Dermis microvascular lymphatic vessel endothelial cell (primary cell): ENCODE results near the gene STX11. TPM values are rescaled to one million over a fixed set of nuclear protein-coding genes. Genes with fewer than 3 reads are reported as not detected.
A peak's percentile ranks its signal among the peaks of the same experiment; 100 is the strongest.

Source experiments
- DNase-seq, 2 donors: peaks; one replicate each; pipeline versions ENCODE4 v3.0.0 to v3.0.0-alpha.2; 2010; ENCODE audit warnings: low read depth in 2 of 2
- total RNA-seq: library from RNA; depleted of rRNA; stranded (reverse); fragments of >200 nt; gene quantifications from 2 replicates; pipeline ENCODE4 v1.2.1, GENCODE V29; 2014

The STX11 gene
- total RNA-seq, 1 donor from 2014 or later, result 13.0 TPM

DNA sequence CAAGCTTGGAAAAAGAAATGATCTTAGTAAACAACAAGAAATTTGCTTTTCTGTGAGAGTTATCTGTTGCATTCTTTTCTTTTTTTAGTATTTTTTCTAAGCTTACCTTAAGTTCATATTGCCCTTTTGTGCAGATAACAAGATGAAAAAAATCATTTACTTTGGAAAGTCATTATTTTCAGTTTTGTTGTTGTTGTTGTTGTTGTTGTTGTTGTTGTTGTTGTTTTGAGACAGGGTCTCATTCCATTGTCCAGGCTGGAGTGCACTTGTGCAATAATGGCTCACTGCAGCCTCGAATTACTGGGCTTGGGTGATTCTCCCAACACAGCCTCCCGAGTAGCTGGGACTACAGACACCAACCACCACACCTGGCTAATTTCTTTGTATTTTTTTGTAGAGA is 8.8 kb upstream of the STX11 start:
- DNase-seq, result no peak

DNA sequence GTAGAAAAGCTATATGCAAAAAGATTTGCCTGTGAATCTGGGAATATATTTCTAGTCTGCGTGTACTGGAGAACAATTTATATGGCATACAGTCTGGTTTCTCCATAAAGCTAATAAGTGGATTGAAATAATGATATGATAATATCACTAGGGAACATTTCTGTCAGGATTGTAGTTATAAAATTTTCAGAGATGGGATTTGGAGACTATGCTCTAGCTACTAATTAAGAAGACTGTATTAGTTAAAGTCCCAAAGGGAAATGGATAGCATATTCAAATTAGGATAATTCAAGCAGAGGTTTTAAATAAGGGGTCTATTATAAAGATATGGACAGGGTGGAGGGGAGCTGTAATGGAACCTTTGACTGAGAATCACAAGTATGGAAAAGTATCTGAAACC is 7.2 kb upstream of the STX11 start:
- no peak for DNase-seq

DNA sequence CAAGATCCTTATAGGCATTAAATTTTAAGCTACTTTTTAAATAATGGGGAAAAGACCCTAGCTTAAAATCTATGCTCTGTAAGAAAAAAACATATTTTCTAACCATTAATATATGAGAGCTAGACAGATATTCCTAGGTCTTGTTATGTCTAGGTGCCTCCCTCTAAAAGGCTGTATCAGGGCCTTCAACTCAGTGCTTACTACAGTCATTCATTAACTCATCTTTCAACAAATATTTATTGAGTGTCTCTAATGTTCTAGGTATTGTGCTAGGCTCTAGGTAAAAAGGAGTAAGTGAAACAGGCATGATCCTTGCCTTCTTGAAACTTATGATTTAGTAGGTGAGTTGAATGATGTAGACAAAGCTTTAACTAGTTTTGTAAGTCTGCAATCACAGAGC is 6.4 kb upstream of the STX11 start:
- no peak for DNase-seq

DNA sequence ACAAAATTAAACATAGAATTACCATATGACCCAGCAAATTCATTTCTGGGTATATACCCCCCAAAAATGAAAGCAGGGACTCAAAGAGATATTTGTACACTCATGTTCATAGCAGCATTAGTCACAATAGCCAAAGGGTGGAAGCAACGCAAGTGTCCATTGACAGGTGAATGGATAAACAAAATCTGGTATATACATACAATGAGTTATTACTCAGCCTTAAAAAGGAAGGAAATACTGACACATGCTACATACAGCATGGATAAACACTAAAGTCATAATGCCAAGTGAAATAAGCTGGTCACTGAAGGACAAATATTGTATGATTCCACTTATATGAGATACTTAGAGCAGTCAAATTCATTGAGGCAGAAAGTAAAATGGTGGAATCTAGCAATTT is 5.3 kb upstream of the STX11 start:
- DNase-seq, result peak in 1 of 2 donors; percentile 63

DNA sequence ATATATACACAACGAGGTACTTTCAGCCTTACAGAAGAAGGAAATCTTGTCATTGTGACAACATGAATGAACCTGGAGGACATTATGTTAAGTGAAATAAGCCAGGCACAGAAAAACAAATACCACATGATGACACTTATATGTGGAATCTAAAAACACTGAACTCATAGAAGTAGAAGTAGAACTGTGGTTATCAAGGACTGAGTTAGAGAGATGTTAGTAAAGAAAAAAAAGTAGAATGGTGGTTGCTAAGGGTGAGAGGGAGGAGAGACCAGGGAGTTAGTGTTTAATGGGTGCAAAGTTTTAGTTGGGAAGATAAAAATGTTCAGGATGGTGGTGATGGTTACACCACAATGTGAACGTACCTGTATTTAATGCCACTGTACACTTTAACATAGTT is 4.8 kb upstream of the STX11 start:
- no peak for DNase-seq

DNA sequence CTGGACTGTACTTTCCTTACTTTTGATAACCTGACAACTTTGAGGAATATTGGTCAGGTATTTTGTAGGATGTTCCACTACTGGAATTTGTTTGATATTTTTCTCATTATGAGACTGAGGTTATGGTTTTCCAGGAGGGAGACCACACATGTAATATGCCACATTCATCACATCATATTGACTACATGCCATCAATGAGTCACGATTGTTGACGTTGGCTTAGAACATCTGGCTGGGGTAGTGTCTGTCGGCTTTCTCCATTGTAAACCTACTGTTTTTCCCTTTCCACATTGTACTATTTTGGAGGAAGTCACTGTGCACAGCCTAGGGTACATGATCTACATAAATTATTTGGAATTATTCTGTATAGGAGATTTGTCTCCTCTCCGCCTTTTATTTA is 1.4 kb upstream of the STX11 start:
- peak; percentile 61 to 81 for DNase-seq

DNA sequence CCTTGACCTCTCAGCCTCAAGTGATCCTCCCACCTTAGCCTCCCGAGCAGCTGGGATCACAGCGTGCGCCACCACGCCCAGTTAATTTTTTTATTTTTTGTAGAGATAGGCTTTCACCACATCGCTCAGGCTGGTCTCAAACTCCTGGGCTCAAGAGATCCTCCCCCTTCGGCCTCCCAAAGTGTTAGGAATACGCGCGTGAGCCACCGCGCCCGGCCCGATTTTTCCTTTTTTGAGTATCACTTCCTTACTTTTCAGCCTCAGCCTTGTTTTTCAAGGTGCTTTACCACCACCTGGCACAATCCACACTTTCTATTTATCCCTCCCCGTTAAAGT is 791 bp upstream of the STX11 start:
- no peak for DNase-seq

DNA sequence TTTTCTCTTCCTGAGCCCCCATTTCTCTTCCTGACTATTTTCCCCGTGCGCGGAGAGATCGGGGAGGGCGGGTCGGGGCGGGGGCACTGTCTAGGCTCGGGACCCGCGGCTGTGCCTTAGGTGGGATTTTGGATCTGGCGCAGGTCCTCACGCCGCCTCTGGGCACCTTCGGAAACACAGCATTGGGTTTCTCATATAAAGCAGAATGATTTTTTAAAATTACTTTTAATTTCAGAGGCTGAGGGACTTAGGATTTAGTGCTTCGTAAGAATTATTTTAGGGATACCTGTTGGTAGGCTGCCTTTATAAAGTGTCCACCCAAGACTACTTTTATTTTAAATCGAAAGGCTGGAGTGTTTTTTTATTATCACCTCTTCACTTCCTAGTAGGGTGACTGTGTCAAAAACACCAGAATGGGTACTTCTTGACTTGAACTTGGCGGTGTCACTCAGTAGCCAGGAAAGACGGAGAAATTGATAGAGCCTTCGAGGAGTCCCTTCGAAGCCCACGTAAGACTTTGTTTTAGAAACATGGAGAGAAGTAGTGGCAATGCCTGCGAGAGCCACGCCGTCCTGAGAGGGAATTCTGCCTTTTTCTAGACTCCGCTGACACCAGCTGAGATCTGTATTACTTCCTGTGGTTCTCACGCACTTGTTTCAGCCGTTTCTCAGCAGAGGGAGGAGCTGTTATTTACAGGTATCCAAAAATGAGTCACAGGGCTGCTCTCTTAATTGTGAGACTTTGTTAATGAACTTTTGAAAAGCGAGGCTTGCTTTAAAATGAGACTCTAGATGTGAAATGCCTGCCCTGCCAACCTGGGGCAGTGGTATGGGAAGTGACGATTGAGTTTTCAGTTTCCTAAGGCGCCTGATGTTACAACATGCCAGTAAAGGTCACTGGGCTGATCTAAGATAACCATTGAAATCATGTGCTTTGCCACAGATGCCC is 667 bp downstream of the STX11 start:
- DNase-seq, result peak; percentile 54 to 57

DNA sequence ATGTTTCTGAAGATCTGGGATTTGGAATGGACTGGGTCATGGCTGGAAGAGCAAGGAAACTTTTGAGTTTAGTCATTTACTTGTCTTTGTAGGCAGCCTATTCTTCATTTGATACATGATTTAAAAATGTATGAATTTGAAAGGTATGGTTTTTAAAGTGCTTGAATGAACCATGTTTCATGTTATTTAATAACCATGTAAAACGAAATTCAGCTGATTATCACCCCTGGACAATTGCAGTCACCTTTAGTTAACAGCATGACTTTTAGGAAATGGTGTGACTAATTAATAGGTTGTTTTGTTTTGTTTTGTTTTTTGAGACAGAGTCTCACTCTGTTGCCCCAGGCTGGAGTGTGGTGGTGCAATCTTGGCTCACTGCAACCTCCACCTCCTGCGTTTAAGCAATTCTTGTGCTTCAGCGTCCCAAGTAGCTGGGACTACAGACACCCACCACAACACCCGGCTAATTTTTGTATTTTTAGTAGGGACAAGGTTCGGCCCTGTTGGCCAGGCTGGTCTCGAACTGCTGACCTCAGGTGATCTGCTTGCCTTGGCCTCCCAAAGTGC is 2.1 kb downstream of the STX11 start:
- DNase-seq, result no peak

DNA sequence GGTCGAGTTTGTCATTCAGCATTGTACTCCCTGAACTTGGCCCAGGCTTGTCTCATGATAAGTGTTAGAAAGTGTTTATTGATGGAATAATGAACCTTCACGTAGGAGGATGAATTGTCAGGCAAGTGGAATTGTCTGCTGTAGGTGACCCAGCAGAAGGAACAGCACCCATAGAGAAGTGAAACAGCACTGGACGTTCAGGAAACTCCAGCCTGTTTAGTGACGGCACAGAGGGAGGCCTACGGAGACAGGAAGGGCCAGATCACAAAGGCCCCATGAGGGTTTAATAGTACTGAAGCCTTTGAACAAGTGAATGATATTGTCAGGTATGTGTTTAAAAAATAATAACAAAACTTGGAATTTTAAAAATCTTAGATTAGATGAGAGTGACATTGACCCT is 2.9 kb downstream of the STX11 start:
- DNase-seq, result no peak

DNA sequence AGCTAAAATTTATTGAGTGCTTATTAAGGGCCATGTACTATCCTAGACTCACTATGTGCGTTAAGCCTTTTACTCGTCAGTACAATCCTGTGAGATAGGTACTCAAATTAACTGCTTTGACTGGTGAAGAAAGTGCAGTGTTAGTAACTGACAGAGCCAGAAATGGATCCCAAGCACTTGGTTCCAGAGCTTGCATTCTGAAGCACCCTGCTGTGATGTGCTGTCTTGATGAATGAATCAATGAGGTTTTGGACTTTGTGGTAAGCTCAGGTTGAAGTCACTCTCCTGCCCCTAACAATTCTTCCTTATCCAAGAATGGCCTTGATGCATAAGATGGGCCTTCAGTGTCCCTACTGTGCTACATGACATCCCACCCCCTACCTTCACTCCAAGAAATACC is 3.7 kb downstream of the STX11 start:
- no peak for DNase-seq

DNA sequence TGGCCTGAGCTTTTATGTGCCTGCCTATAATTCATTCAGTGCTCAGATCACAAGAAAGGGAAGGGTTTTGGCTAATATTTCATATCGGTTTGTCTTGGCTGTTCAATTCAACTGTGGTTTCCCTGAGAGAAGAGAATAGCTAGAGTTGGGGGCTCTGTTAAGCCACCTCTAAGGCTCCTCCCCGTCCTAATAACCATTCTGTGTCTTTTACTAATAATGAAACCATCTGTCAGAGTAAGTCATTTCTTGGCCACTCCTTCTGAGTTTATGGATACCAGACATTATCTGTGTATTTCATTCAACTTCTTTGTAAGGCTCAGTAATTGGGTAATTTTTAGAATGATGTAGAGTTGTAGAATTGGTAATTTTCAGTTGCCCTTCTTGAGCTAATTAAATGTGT is 5.2 kb downstream of the STX11 start:
- DNase-seq, result no peak

DNA sequence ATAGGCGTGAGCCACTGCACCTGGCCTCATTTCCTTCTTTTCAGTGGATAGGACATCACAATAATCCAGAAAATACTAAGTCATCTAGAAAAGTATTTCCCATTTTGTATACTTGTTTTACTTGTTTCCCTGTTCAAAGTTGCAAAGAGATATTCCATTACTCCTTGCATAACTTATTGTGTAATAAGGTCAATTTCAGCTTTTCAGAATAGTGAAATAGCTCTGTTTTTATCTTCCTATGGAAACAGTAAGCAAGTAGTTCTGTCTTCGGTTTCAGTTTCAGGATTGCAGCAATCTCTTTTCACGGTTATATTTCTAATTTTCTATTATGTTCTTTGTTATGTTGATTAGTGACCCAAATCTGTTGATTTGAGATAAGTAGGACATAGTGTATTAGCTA is 6.0 kb downstream of the STX11 start:
- no peak for DNase-seq

DNA sequence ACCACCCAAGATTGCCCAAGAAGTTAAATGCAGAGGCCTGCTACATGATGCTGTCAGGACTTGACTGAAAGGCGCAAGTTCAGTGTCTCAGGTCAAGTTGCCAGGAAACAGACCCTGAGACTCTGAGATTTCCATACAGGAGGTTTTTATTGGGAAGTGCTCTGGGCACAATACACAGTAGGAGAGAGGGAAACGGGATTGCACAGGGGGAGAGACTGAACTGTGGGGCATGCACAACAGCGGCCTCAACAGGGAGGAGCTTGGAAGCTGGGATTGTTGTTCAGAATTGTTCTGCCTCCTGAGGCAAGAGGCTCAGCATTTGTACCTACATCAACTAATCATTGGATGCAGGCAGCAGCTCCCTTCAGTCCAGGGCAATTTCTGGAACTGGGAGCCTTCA is 6.7 kb downstream of the STX11 start:
- peak in 1 of 2 donors; percentile 54 for DNase-seq

DNA sequence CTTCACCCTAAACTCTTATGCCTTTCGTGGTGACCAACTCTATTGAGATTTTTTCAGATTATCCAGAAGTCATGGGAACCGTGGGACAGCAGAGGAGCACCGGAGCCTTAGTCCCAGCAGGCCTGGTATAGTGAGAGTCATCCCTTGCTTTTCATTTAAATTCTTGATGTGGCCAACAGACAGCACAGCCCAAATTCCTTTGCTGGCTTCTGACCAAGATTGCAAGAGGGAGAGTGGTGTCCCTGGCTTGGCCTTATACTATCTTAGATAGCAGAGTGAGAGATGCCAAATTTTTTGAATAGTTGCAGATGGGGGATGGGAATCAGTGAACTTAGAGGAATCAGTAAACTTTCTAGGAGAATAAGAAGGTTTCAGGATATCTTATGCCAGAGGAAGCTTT is 7.8 kb downstream of the STX11 start:
- DNase-seq, result peak in 1 of 2 donors; percentile 62

DNA sequence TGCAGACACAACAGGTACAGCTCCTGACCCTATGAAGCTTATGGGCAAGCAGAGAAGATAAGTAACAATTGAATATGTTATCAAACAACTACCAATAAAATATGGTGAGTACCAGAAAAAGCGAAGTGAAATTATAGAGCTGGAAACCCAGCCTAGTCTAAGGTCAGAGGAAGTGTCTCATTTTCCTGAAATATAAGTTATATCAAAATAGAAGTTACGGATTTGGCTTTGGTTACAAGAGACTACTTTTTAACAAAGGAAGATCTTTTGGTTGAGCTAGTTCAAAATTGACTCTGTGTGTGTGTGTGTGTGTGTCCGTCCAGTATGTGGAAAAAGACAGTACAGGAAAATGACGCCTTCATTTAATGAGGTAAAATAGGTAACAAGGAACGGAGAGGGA is 8.9 kb downstream of the STX11 start:
- peak; percentile 80 for DNase-seq

DNA sequence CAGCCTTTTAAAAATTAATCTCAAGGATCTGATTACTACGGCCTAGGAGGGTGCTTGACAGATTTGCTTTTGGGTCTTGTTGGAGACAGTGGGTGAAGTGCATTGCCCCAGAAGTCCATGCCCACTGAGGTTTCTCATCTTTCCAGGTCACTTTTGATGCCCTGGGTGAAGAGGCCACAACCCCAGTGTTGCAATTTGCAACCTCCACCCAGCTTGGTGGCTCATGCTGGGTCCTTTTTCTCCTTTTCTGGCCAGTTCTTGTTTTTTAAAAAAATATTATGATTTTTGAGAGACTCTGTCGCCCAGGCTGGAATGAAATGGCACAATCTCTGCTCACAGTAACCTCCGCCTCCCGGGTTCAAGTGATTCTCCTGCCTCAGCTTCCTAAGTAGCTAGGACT is 9.4 kb downstream of the STX11 start:
- no peak for DNase-seq

DNA sequence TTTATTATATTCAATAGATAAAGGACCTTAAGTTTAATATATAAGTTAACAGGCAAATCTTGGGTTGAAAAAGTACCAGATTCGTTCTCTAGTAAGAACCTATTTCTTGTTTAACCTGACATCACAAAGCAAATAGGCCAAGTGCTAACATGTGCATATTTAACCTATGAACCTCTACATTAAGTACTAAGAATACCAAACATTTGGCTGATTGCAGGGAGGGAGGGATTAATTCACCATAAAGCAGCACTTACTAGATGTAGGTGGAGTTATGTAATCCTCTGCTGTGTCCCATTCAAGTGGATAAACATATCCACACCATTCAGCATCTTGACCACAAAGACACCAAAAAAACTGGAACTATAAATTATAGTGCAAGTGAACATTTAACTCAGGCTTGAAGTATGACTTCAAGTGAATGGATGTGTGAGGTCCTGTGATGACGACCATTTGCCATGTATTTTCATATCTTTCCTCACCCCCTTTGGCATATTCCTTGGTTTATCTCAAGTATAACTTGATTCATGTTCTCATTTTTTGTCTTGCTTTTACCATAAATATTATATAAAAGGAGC is 10.2 kb downstream of the STX11 start:
- DNase-seq, result no peak

DNA sequence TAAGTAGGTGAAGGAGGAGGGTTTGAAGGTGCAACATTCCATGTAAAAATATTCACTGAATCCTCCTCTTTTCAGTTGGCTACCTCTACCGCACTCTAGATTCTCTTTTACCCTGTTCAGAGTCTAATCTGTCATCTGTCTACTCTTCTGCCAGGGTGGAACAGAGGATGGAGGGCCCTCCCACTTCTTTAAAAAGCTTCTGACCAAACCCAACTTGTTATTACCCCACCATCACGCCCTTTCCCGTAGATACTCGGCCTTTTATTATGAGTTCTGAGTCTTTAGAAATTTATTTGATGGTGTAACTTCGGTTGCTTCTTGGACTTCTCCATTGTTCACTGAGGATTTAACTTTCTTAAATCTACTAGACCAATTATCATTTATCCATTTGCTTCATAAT is 11.7 kb downstream of the STX11 start:
- DNase-seq, result no peak

DNA sequence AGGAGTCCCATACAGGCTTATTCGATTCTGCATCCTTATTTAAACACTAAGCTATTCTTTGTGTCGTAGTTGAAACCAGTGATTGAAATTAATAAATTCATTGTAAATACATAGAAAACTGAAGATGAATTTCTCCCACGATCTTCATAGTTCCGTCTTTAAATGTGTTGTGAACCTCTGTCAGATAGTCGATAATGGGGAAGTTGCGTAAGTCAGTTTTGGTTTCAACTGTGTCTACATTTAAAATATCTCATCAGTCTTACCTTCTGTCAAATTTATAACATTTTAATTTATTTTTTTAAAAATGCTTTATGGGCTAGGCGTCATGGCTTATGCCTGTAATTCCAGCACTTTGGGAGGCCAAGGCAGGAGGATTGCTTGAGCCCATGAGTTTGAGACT is 12.7 kb downstream of the STX11 start:
- DNase-seq, result no peak

DNA sequence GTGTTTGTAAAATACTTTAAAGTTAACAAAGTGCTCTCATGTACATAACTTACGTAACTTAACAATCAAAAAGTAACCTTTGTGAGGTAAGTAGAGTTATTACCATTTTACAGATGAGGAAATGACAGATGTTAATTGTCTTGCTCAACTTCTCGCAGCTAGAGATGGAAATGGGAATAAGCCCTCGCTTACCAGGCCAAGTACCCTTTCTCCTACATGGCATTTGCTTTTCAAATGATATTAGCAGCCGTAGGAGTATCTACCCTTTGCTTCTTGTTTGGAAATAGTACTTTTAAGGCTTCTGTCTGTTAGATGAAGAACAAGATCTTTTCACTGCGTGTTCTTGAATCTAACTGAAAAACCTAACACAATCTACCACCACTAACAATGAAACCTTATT is 15.5 kb downstream of the STX11 start:
- DNase-seq, result no peak

DNA sequence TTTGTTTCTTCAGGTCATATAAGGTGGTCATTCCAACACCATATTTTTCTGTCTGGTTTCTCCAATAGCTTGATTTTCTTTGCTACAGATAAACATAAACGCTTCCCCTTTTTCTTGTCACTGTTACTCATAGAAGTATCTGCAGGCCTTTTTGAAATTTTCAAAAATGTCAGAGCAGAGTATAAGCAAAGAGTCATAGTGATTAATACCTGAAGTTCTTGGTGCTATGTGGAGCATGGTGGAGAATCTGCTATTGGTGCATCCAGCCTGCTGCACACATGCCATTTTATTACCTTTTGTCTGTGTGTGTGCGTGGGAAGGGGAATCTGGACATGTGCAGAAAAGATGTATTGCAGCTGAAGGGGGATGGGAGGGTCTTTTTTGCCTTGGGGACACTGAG is 19.7 kb downstream of the STX11 start:
- DNase-seq, result no peak

DNA sequence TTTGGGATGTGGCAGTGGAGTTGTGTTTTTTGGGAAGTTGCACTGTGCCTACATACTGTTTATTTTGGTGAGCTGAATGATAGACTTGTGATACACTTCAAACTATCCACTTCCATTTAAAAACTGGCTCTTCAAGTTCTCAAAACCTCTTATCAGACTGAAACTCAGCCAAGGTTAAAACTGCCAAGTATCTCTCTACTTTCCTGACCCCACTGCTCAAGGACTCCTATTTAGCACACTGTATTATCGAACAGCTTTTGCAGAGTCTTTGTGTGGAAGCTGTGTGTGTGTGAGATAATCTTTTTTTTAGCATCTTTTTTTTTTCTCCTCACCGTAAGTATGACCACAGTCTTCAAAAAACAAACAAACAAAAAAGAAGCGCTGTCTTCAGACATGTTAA is 21.1 kb downstream of the STX11 start:
- no peak for DNase-seq
